Measurements from ENCODE around the gene IRAG1.

GRCh38 chr11:10720881-10721376 is 27.4 kb upstream of the IRAG1 start:
- TF ChIP-seq CTCF (IDR thresholded peaks at IDR 0.05) (no peak), POLR2A (IDR thresholded peaks at IDR 0.05) (no peak)

All from tibial nerve (tissue), 3 donors.